Esophagus muscularis mucosa (tissue), 4 donors: ENCODE data around the gene UBXN2A. TPM values are rescaled to one million over a fixed set of nuclear protein-coding genes. Genes with fewer than 3 reads are reported as not detected.
"Not testable (repeated sequence)": the region's sequence is repeated elsewhere in the genome, so short reads cannot be mapped to it uniquely, and the experiment has no call there.

Experiments used
- DNase-seq: peaks from one replicate; pipeline ENCODE4 v3.0.0-alpha.2; 2017; ENCODE audit errors: extremely low spot score
- H3K27ac ChIP-seq, 4 donors: fragments of 200-600 bp; sonication (generic); replicated peaks in 1 of 4; 1 replicate in 3 of 4; 2 replicates in 1 of 4; pipeline ENCODE4 v1.5.1; 2016 to 2019; ENCODE audit warnings: mild to moderate bottlenecking in 1 of 4
- H3K27me3 ChIP-seq, 4 donors: fragments of 200-600 bp; sonication (generic); one replicate each; pipeline versions ENCODE4 v1.5.1 to v1.6.0; 2016 to 2019
- H3K36me3 ChIP-seq, 4 donors: fragments of 200-600 bp; sonication (generic); one replicate each; pipeline ENCODE4 v1.5.1; 2016 to 2019
- H3K4me1 ChIP-seq, 4 donors: fragments of 200-600 bp; sonication (generic); one replicate each; pipeline ENCODE4 v1.5.1; 2016 to 2019
- H3K4me3 ChIP-seq, 4 donors: fragments of 200-600 bp; sonication (generic); 1 replicate in 2 of 4; 2 replicates in 2 of 4; pipeline ENCODE4 v1.5.1; 2016 to 2019; ENCODE audit warnings: mild to moderate bottlenecking in 4 of 4, moderate library complexity in 1 of 4
- H3K9me3 ChIP-seq, 4 donors: fragments of 200-600 bp; sonication (generic); 1 replicate in 3 of 4; 2 replicates in 1 of 4; pipeline ENCODE4 v1.5.1; 2016 to 2019
- EP300 ChIP-seq: sonication (generic); formaldehyde crosslinking; IDR thresholded peaks from one replicate; pipeline ENCODE4 v1.6.1; 2017; ENCODE audit warnings: antibody characterized with exemption
- POLR2A ChIP-seq: fragments of 450-650 bp; IDR thresholded peaks from one replicate; pipeline ENCODE4 v1.6.1; 2017; ENCODE audit warnings: antibody characterized with exemption, moderate library complexity, mild to moderate bottlenecking, low read depth
- POLR2AphosphoS5 ChIP-seq, 2 donors: sonication (generic); formaldehyde crosslinking; IDR thresholded peaks; one replicate each; pipeline ENCODE4 v1.6.1; 2017; ENCODE audit warnings: antibody characterized with exemption in 2 of 2
- WGBS: methylation state at CpG from one replicate; pipeline ENCODE4 v1.1.5; 2018; 5-methylcytosine and 5-hydroxymethylcytosine counted together
- intact Hi-C: fragments of 100-400 bp; cut with DNase I; formaldehyde crosslinking; loops from one replicate; pipeline ENCODE4 v1.15.1; 2023
- total RNA-seq, 4 donors: library from RNA; depleted of rRNA; stranded (reverse); fragments of >200 nt; gene quantifications; one replicate each; pipeline versions ENCODE4 v1.1.0 to v1.2.1, GENCODE V29; 2016
- TF ChIP-seq, protein P1 (sequence below), 3 experiments: fragments of 200-600 bp in 2 of 3; fragments of 450-650 bp in 1 of 3; sonication (generic) in 2 of 3; IDR thresholded peaks; one replicate each; pipeline ENCODE4 v1.5.1; 2017 to 2019; ENCODE audit warnings: antibody characterized with exemption in 3 of 3, mild to moderate bottlenecking in 2 of 3, moderate library complexity in 1 of 3

UBXN2A gene
- total RNA-seq, 4 donors from 2014 or later = 17.1 to 23.4 (median 20.3) TPM

DNA sequence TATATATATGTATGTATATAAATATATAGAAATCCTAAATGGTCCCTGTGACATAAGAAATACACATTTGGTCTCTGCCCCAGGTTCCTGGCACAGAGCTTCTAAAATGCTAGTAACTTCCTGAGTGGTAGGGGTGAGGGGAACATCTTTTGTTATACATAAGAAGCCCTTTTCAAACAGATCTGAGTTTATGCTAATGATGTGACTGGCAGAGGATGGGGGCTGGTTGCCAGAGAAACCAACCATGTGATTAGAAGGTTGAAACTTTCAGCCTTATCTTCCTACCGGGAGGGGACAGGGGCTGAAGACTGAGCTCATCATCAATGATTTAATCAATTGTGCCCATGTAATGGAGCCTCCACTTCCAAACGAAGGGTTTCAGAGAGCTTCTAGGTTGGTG, 86.0 kb downstream of the UBXN2A start:
- H3K27ac ChIP-seq = no peak overlapping the region
- no peaks in the 10 kb centered on the region for H3K9me3 ChIP-seq
- DNase-seq = no peak
- WGBS = 59% methylated on average over 2 of the region's 2 CpGs
- intact Hi-C loops = no loop called here
- H3K4me1 ChIP-seq = no peaks in the 10 kb centered on the region
- TF ChIP-seq, protein P1, sequence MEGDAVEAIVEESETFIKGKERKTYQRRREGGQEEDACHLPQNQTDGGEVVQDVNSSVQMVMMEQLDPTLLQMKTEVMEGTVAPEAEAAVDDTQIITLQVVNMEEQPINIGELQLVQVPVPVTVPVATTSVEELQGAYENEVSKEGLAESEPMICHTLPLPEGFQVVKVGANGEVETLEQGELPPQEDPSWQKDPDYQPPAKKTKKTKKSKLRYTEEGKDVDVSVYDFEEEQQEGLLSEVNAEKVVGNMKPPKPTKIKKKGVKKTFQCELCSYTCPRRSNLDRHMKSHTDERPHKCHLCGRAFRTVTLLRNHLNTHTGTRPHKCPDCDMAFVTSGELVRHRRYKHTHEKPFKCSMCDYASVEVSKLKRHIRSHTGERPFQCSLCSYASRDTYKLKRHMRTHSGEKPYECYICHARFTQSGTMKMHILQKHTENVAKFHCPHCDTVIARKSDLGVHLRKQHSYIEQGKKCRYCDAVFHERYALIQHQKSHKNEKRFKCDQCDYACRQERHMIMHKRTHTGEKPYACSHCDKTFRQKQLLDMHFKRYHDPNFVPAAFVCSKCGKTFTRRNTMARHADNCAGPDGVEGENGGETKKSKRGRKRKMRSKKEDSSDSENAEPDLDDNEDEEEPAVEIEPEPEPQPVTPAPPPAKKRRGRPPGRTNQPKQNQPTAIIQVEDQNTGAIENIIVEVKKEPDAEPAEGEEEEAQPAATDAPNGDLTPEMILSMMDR (IDR thresholded peaks at IDR 0.05) = no peak
- TF ChIP-seq POLR2A (no peak), POLR2AphosphoS5 (IDR thresholded peaks at IDR 0.05) (no peak), EP300 (no peak)
- H3K27me3 ChIP-seq = no peaks in the 10 kb centered on the region
- no peak overlapping the region for H3K4me3 ChIP-seq
- peaks cover 29 to 90% (median 66%) of the 10 kb centered on the region in 4 donors for H3K36me3 ChIP-seq

- H3K4me1 ChIP-seq = peaks cover 0 to 7% (median 2%) of the 10 kb centered on the region in 4 donors
Observed at GRCh38 chr2:24038786-24039499, 98.7 kb downstream of the UBXN2A start.

DNA sequence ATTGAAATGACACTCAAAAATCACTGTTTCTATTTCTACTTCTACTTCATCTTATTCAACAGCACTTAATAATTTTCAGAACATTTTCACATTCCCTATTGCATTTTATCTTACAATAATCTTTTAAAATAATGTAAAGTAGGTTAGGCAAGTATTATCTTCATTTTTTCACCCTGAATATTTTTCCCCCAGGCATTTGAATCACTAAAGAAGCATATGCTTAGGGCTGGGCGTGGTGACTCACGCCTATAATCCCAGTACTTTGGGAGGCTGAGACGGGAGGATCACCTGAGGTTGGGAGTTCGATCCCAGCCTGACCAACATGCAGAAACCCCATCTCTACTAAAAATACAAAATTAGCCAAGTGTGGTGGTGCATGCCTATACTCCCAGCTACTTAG, 100.2 kb downstream of the UBXN2A start:
- TF ChIP-seq EP300 = no peak
- TF ChIP-seq POLR2AphosphoS5 (IDR thresholded peaks at IDR 0.05) = no peak
- TF ChIP-seq, protein P1 (IDR thresholded peaks at IDR 0.05) = no peak
- TF ChIP-seq POLR2A = no peak
- 90% methylated on average over 4 of the region's 4 CpGs for WGBS
- DNase-seq = no peak
- H3K27me3 ChIP-seq = no peaks in the 10 kb centered on the region
- peaks cover 0 to 7% (median 3%) of the 10 kb centered on the region in 4 donors for H3K4me1 ChIP-seq
- intact Hi-C loops = loop anchor here (10.0 kb wide), 1 partner anchor 116 kb away; the partner anchor contains the start of gene ATAD2B
- H3K4me3 ChIP-seq = no peak overlapping the region
- no peak overlapping the region for H3K27ac ChIP-seq
- peaks cover 3 to 27% (median 24%) of the 10 kb centered on the region in 4 donors for H3K36me3 ChIP-seq
- no peaks in the 10 kb centered on the region for H3K9me3 ChIP-seq

More at GRCh38 chr2:24038786-24039499, 98.7 kb downstream of the UBXN2A start:
- Histone ChIP-seq H3K36me3 (peaks cover 3 to 29% (median 24%) of the 10 kb centered on the region in 4 donors), H3K4me3 (no peak overlapping the region), H3K27me3 (no peaks in the 10 kb centered on the region), H3K9me3 (no peaks in the 10 kb centered on the region), H3K27ac (no peak overlapping the region)
- TF ChIP-seq, protein P1 (IDR thresholded peaks at IDR 0.05) = no peak
- TF ChIP-seq POLR2A = no peak
- TF ChIP-seq POLR2AphosphoS5 (IDR thresholded peaks at IDR 0.05) = no peak
- no peak for TF ChIP-seq EP300
- 91% methylated on average over 8 of the region's 9 CpGs for WGBS
- intact Hi-C loops = no loop called here
- no peak for DNase-seq

DNA sequence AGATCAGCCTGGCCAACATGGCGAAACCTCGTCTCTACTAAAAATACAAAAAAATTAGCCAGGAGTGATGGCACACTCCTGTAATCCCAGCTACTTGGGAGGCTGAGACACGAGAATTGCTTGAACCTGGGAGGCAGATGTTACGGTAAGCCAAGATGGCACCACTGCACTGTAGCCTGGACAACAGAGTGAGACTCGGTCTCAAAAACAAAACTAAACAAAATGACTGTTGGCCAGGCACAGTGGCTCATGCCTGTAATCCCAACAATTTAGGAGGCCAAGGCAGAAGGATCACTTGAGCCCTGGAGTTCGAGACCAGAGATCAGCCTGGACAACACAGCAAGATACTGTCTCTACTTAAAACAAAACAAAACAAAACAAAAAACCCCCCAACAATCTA, 102.9 kb downstream of the UBXN2A start:
- WGBS = 93% methylated on average over 6 of the region's 6 CpGs
- DNase-seq, H3K27me3 ChIP-seq, H3K4me3 ChIP-seq, H3K9me3 ChIP-seq, H3K27ac ChIP-seq: not testable (repeated sequence)
- intact Hi-C loops = loop anchor here (10.0 kb wide), 1 partner anchor 118 kb away; the partner anchor contains the start of gene ATAD2B
- Histone ChIP-seq H3K36me3 (peaks cover 3 to 14% (median 12%) of the 10 kb centered on the region in 4 donors), H3K4me1 (peaks cover 8 to 24% (median 17%) of the 10 kb centered on the region in 4 donors)
